LNCaP clone FGC (cell line): ENCODE results near the gene RHOT2.
A peak's percentile ranks its signal among the peaks of the same experiment; 100 is the strongest.
"Not testable (repeated sequence)": the region's sequence is repeated elsewhere in the genome, so short reads cannot be mapped to it uniquely, and the experiment has no call there.

ENCODE experiments used
- DNase-seq: peaks from one replicate; pipeline ENCODE4 v3.0.0-alpha.2; 2011; ENCODE audit warnings: low read depth
- H3K4me3 ChIP-seq: 2 replicates; pipeline ENCODE4 v1.5.1; 2011; ENCODE audit warnings: mild to moderate bottlenecking, low read depth, low read length, control low read depth
- TF ChIP-seq, protein P1 (sequence below): IDR thresholded peaks from 2 replicates; pipeline ENCODE4 v1.5.1; 2012; ENCODE audit warnings: mild to moderate bottlenecking; ENCODE audit not compliant: control insufficient read depth, insufficient read depth; ENCODE audit errors: extremely low read depth

The RHOT2 gene

DNA sequence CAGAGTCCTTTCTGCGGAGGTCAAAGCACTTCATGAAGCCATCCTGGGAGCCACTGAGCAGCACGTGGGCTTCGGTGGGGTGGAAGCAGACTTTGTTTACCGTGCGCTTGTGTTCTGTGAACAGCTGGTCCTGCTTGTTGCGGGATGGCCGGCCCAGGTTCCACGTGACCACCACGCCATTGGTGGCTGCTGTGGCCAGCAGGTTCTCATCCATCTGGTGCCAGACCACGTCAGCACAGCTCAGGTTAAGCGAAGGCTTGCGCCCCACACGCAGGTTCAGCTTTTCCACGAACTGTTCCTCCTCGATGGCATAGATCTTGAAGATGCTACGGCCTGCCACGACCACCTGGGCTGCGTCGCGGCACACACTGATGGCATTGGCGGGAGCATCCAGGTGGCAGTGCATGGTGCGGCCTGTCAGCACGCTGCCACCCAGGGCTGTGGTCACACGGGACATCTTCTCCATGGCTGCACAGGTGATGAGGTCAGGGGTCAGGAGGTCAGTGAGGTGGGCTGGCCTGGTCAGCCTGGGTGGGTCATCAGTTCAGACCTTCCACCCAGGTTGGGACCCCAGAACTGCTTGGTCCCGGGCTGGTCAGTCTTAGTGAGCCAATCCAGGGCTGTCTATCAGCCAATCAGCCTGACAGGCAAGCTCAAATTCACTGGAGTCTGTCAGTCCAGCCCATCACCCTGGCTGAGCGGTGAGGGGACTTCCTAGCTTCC is 21.4 kb downstream of the RHOT2 start:
- H3K4me3 ChIP-seq = peak overlapping the region; percentile 98
- TF ChIP-seq, protein P1, sequence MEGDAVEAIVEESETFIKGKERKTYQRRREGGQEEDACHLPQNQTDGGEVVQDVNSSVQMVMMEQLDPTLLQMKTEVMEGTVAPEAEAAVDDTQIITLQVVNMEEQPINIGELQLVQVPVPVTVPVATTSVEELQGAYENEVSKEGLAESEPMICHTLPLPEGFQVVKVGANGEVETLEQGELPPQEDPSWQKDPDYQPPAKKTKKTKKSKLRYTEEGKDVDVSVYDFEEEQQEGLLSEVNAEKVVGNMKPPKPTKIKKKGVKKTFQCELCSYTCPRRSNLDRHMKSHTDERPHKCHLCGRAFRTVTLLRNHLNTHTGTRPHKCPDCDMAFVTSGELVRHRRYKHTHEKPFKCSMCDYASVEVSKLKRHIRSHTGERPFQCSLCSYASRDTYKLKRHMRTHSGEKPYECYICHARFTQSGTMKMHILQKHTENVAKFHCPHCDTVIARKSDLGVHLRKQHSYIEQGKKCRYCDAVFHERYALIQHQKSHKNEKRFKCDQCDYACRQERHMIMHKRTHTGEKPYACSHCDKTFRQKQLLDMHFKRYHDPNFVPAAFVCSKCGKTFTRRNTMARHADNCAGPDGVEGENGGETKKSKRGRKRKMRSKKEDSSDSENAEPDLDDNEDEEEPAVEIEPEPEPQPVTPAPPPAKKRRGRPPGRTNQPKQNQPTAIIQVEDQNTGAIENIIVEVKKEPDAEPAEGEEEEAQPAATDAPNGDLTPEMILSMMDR = no peak
- no peak for DNase-seq

DNA sequence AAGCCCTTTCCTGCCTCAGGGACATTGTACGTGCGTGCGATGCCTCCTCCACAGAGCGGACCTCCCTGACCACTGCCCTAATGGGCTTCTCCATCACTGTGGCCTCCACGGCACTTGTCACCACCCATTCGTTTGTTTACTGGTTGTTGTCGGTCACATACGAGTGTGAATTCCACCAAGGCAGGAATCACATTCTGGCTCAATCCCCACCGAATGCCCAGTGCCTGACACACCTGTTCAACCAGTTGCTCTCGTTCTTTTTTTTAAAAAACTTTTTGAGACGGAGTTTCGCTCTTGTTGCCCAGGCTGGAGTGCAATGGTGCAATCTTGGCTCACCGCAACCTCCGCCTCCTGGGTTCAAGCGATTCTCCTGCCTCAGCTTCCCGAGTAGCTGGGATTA is 23.3 kb downstream of the RHOT2 start:
- not testable (repeated sequence) for H3K4me3 ChIP-seq, DNase-seq

DNA sequence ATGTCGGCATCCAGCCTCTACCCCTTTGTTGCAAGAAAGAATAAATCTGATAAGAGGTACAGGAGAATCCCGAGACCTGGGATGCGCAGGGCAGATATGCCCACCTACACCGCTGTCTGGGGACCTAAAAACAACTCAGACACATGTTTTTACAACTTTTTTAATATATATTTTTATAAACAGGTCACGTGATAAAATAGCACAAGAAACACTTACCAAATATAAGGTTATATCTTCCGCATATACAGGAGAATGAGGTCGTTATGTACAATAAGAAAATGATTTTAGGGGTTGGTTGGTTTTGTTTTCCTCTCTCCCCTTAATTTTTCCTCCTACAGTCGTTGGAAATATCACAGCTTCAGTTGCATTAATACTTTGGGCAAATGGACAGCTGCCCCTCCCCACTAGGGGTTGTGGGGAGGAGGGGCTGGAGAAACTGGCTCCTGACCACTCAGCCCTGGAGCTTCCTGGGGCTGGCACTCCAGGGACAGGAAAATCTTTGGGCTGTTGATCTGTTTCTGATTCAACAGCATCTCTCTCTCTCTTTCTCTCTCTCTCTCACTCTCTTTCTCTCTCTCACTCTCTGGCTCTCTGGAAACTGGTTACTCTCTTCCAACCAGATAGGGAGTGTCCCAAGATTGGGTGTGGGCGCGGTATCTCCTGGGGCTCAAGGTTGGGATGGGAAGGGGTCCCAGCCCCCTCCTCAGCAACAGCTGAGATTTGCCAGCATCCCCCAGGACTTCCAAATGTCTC is 24.6 kb downstream of the RHOT2 start:
- DNase-seq = no peak
- TF ChIP-seq, protein P1 = no peak
- H3K4me3 ChIP-seq = no peak overlapping the region

DNA sequence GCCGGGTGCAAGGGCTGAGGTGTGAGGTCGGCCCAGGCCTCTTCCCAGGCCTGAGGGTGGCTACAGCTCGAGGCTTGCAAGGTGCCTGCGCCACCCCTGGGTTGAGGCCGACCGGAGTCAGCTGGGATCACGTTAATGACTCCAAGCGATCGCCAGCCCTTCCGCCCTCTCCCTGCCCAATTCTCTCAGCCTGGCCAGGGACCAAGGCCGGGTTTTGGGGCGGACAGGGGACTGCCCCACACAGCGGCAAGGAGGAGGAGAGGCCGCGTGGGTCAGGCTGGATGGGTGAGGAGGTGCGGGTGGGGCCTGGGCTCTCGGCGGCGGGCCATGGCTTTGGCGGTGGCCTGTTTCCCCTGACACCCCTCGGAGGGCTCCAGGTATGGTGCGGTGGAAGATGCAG is 25.4 kb downstream of the RHOT2 start:
- TF ChIP-seq, protein P1 = no peak
- H3K4me3 ChIP-seq = no peak overlapping the region
- no peak for DNase-seq

DNA sequence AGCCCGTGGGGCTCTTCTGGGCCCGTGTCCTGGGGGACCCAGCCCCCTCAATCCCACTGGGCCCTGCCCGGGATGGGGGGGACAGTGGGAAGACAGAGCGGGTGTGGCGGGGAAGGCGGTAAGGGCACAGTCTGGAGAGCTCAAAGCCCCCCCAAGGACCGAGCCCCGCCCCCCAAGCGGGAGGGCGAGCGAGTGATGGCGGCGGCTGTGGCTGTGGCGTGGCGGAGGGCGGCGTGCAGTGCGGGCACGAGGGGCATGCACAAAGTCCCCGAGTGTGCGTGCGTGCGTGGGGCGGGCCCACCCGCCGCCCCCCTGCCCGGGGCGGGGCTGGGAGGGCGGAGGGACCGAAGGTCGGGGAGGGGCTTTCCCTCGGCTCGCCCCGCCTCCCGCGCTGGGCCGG is 25.8 kb downstream of the RHOT2 start:
- TF ChIP-seq, protein P1 = no peak
- no peak overlapping the region for H3K4me3 ChIP-seq
- DNase-seq = no peak

DNA sequence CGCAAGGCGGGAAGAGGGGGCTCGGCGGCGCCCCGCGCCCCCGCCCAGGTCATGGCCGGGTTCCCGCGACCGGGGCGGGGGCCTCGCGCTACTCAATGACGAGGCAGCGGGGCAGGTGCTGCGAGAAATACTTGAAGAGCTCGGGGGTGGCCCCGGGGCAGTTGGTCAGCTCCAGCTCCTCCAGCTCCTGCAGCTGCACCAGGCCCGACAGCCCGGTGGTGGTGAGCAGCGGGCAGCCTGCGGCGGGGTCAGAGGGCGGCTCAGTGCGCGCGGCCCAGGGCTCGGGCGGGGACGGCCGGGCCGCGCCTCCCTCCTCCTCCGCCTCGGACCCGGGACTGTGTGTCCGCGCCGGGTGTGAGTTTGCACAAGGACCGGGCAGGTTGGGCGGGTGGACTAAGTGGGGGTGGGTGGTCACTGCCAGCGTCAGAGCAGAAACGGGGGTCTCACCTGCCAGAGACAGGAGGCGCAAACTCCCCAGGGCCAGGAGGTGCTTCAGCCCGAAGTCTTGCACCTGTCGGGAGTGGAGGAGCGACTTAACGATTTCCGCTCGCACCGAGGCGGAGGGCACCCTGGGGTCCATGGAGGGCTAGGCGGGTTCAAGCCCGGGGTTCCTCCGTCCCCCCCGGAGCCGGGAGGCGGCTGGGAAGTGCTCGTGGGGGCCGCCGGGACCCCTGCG is 26.4 kb downstream of the RHOT2 start:
- TF ChIP-seq, protein P1 = no peak
- DNase-seq = no peak
- peak overlapping the region; percentile 56 for H3K4me3 ChIP-seq

DNA sequence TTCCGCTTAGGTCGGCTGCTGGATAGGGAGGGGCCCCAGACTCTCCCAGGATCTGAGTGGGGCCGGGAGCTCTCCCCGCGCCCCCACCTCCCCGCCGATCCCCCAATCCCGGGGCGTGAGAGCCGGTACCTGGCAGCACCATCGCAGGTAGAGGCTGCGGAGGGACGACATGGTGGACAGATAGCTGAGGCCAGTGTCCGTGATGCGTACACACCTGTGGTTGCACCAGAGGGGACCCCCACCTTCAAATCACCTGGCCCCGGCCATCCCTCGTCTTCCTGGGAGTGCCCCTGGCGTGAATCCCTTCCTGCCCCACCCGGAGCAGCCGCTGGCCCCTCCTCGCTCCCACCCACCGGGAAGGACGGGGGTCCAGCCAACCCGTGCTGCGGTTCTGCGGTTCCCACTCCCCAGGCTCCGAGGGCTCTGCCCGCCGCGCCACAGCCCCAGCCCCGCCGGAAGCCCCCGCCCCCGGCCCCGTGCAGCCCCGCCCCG is 27.0 kb downstream of the RHOT2 start:
- DNase-seq = no peak
- TF ChIP-seq, protein P1 = no peak
- H3K4me3 ChIP-seq = peak overlapping the region; percentile 56
